GM12874 (cell line): ENCODE results near the gene HUNK.

Experiments used
- CTCF ChIP-seq: IDR thresholded peaks from 2 replicates; pipeline ENCODE4 v1.5.1; 2011; ENCODE audit warnings: low read depth, mild to moderate bottlenecking, control low read depth, low read length, moderate library complexity; ENCODE audit not compliant: insufficient read depth

The HUNK gene

GRCh38 chr21:31845151-31845729 lies 27.6 kb upstream of the HUNK start:
- no peak for TF ChIP-seq CTCF

- TF ChIP-seq CTCF: no peak
These were observed 26.1 kb upstream of the HUNK start for GRCh38 chr21:31846690-31847089.

GRCh38 chr21:31847761-31848160 lies 25.1 kb upstream of the HUNK start:
- no peak for TF ChIP-seq CTCF

- TF ChIP-seq CTCF: no peak
These were observed 24.4 kb upstream of the HUNK start for GRCh38 chr21:31848326-31848985.

- TF ChIP-seq CTCF: no peak
These were observed 21.9 kb upstream of the HUNK start for GRCh38 chr21:31850886-31851285.

GRCh38 chr21:31855180-31855579 lies 17.6 kb upstream of the HUNK start:
- no peak for TF ChIP-seq CTCF

GRCh38 chr21:31857096-31857495 lies 15.7 kb upstream of the HUNK start:
- no peak for TF ChIP-seq CTCF
